Fibroblast of mammary gland (primary cell): ENCODE data around the gene CDH1.
"Not testable (repeated sequence)": the region's sequence is repeated elsewhere in the genome, so short reads cannot be mapped to it uniquely, and the experiment has no call there.

Experiments used
- DNase-seq: peaks from one replicate; pipeline ENCODE4 v3.0.0-alpha.2; 2010; ENCODE audit warnings: low read depth
- H3K4me3 ChIP-seq: 2 replicates; pipeline ENCODE4 v1.5.1; 2011; ENCODE audit warnings: low read depth, mild to moderate bottlenecking, low read length, moderate library complexity; ENCODE audit not compliant: control insufficient read depth
- TF ChIP-seq, protein P1 (sequence below): conservative IDR thresholded peaks from 2 replicates; pipeline ENCODE4 v1.5.1; 2011; ENCODE audit warnings: low read depth, low read length, inconsistent platforms; ENCODE audit not compliant: control insufficient read depth, insufficient read depth

CDH1 gene

DNA sequence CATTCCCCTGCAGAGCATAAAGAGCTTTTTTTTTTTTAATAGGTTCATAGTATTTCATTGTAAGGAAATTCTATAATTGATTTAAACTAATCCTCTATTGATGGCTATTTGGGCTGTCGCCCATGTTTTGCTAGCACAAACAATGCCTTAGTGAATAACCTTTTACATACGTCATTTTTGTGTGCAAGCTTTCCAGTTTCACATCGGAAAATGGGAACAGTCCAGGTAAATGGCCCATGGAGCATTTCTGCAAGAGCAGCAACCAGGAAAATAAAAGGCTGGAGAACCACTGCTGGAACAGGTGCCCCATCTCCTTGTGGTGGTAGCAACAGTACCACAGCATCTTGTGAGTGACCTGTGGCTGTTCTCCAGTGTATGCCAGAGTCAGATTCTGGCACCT lies 48.6 kb downstream of the CDH1 start:
- no peak for DNase-seq
- no peak overlapping the region for H3K4me3 ChIP-seq
- TF ChIP-seq, protein P1, sequence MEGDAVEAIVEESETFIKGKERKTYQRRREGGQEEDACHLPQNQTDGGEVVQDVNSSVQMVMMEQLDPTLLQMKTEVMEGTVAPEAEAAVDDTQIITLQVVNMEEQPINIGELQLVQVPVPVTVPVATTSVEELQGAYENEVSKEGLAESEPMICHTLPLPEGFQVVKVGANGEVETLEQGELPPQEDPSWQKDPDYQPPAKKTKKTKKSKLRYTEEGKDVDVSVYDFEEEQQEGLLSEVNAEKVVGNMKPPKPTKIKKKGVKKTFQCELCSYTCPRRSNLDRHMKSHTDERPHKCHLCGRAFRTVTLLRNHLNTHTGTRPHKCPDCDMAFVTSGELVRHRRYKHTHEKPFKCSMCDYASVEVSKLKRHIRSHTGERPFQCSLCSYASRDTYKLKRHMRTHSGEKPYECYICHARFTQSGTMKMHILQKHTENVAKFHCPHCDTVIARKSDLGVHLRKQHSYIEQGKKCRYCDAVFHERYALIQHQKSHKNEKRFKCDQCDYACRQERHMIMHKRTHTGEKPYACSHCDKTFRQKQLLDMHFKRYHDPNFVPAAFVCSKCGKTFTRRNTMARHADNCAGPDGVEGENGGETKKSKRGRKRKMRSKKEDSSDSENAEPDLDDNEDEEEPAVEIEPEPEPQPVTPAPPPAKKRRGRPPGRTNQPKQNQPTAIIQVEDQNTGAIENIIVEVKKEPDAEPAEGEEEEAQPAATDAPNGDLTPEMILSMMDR: no peak

- peak; percentile 57 for DNase-seq
- H3K4me3 ChIP-seq: no peak overlapping the region
- TF ChIP-seq, protein P1: no peak
Observed at GRCh38 chr16:68786685-68787418, 49.8 kb downstream of the CDH1 start.

GRCh38 chr16:68787419-68787807 lies 50.3 kb downstream of the CDH1 start:
- not testable (repeated sequence) for DNase-seq

GRCh38 chr16:68790130-68790761 lies 53.2 kb downstream of the CDH1 start:
- TF ChIP-seq, protein P1: no peak
- H3K4me3 ChIP-seq: no peak overlapping the region
- peak; percentile 78 for DNase-seq

More at GRCh38 chr16:68787419-68787807, 50.3 kb downstream of the CDH1 start:
- H3K4me3 ChIP-seq: not testable (repeated sequence)

- TF ChIP-seq, protein P1: no peak
- no peak for DNase-seq
- no peak overlapping the region for H3K4me3 ChIP-seq
Observed at GRCh38 chr16:68790944-68791343, 53.9 kb downstream of the CDH1 start.

GRCh38 chr16:68792465-68793324 lies 55.6 kb downstream of the CDH1 start:
- H3K4me3 ChIP-seq: no peak overlapping the region
- DNase-seq: peak; percentile 15
- TF ChIP-seq, protein P1: no peak
